HL-60 (cell line): ENCODE measurements around the gene DYNC1LI2.

Experiments used
- POLR2AphosphoS5 ChIP-seq: IDR thresholded peaks from 2 replicates; pipeline ENCODE4 v1.6.1; 2012; ENCODE audit warnings: low read depth
- SPI1 ChIP-seq: IDR thresholded peaks from 2 replicates; pipeline ENCODE4 v1.6.1; 2012; ENCODE audit warnings: low read depth, mild to moderate bottlenecking, borderline replicate concordance
- TF ChIP-seq, protein P1 (sequence below): IDR thresholded peaks from one replicate; pipeline ENCODE4 v1.5.1; 2011; ENCODE audit warnings: low read length, control low read depth, inconsistent platforms; ENCODE audit not compliant: insufficient read depth
- TF ChIP-seq, protein P2 (sequence below): IDR thresholded peaks from 2 replicates; pipeline ENCODE4 v1.6.1; 2012; ENCODE audit warnings: low read depth; ENCODE audit not compliant: insufficient replicate concordance

DNA sequence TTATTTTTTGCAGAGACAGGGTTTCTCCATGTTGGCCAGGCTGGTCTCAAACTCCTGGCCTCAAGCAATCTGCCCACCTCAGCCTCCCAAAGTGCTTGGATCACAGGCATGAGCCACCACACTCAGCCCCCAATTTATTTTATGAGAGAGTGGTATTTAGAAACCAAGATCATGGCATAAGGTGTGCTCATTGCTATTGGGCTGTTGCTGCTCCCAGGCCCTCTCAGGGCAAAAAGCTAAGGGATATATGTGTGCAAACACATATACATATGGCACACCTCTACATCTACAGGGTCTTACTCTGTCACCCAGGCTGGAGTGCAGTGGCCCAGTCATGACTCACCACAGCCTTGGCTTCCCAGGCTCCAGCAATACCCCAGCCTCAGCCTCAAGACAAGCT is 39.8 kb downstream of the DYNC1LI2 start:
- TF ChIP-seq, protein P1, sequence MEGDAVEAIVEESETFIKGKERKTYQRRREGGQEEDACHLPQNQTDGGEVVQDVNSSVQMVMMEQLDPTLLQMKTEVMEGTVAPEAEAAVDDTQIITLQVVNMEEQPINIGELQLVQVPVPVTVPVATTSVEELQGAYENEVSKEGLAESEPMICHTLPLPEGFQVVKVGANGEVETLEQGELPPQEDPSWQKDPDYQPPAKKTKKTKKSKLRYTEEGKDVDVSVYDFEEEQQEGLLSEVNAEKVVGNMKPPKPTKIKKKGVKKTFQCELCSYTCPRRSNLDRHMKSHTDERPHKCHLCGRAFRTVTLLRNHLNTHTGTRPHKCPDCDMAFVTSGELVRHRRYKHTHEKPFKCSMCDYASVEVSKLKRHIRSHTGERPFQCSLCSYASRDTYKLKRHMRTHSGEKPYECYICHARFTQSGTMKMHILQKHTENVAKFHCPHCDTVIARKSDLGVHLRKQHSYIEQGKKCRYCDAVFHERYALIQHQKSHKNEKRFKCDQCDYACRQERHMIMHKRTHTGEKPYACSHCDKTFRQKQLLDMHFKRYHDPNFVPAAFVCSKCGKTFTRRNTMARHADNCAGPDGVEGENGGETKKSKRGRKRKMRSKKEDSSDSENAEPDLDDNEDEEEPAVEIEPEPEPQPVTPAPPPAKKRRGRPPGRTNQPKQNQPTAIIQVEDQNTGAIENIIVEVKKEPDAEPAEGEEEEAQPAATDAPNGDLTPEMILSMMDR, result no peak
- no peak for TF ChIP-seq SPI1
- TF ChIP-seq POLR2AphosphoS5, result no peak
- TF ChIP-seq, protein P2, sequence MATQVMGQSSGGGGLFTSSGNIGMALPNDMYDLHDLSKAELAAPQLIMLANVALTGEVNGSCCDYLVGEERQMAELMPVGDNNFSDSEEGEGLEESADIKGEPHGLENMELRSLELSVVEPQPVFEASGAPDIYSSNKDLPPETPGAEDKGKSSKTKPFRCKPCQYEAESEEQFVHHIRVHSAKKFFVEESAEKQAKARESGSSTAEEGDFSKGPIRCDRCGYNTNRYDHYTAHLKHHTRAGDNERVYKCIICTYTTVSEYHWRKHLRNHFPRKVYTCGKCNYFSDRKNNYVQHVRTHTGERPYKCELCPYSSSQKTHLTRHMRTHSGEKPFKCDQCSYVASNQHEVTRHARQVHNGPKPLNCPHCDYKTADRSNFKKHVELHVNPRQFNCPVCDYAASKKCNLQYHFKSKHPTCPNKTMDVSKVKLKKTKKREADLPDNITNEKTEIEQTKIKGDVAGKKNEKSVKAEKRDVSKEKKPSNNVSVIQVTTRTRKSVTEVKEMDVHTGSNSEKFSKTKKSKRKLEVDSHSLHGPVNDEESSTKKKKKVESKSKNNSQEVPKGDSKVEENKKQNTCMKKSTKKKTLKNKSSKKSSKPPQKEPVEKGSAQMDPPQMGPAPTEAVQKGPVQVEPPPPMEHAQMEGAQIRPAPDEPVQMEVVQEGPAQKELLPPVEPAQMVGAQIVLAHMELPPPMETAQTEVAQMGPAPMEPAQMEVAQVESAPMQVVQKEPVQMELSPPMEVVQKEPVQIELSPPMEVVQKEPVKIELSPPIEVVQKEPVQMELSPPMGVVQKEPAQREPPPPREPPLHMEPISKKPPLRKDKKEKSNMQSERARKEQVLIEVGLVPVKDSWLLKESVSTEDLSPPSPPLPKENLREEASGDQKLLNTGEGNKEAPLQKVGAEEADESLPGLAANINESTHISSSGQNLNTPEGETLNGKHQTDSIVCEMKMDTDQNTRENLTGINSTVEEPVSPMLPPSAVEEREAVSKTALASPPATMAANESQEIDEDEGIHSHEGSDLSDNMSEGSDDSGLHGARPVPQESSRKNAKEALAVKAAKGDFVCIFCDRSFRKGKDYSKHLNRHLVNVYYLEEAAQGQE, result no peak
